DMS53 (cell line): ENCODE data around the gene MEPE.

Experiments
- DNase-seq: peaks from one replicate; lab custom pipeline; 2025; lab: John Stamatoyannopoulos, UW

Gene MEPE

GRCh38 chr4:87832669-87833068, at the start of gene MEPE:
Gene MEPE (plus strand): TSS chr4:87832969. CDS start chr4:87834715, 1,746 bp downstream.
- DNase-seq: no peak

- DNase-seq: no peak
Observed at GRCh38 chr4:87783781-87784180, 49.0 kb upstream of the MEPE start.

DNA sequence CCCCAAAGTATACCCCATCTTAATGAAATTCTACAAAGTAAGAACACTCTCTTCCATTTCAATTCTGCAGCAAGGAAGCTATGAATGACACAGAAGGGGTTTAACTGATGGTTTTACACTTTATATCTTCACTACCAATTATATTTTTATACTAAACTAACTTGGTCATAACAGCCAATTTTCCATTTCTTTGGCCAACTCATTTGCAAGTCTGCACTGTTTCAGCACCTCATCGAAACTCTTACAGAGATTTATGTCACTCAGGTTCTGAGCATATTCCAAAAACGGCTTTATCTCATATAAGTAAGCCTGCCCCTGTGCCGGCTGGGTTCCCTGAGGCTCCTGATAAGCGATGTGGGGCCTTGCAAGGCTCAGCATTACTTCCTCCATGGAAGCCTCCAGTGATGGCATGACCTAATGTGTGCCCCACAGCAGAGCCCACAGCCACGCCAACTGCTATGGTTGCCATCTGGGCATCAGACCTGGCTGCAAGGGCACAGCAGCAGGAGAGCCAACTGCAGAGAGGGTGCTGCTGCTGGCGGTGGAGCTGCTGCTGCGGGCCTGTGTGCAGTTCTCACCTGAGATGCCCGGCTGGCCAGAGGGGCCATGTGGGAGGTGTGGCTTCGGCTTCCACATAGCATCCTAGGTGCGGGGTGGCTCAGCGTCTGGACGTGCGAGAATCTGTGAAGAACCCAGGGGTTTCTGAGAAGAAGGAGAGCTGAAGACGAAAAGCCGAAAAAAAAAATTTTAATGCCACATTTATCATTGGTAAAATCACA, 46.8 kb upstream of the MEPE start:
- DNase-seq: no peak

DNA sequence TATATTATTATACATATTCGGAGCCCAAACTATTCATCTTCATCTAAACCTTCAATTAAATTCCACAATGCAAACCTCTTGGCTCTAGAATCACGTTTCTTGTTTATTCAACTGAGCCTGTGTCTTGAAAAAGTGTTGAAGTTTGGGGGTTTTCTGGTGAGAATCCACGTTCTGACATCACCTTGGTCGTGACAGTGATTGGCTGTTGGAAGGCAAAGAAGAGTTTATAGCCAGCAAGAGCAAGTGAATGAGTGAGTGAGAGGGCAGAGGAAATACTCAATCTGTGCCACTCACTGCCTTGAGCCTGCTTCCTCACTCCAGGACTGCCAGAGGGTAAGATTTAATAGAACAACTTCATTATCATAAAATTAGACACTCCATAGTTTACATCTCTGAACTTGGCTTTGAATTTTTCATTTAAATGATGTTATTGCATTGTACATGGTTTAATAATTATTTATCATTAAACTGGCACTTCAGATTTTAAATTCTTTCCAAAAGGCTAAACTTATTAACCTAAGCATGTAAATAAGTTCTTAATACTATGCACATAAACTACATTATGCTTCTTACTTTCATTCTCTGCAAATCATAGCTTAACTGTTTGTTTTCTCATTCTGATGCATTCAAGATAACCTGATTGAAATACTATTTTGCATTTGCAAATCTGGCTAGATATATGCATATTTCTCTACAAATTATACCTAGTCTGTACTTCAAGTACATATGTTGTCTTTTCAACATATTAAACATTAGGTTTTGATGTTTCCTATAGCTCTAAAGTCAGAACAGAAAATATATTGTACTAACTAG, 33.3 kb upstream of the MEPE start, which contains the start of gene IBSP:
Gene IBSP (plus strand): TSS at position 254 of the 813 bp plus-strand sequence. CDS start 2,808 bp downstream, outside the sequence.
- DNase-seq: no peak

- DNase-seq: no peak
Observed at GRCh38 chr4:87802858-87803257, 29.9 kb upstream of the MEPE start.

DNA sequence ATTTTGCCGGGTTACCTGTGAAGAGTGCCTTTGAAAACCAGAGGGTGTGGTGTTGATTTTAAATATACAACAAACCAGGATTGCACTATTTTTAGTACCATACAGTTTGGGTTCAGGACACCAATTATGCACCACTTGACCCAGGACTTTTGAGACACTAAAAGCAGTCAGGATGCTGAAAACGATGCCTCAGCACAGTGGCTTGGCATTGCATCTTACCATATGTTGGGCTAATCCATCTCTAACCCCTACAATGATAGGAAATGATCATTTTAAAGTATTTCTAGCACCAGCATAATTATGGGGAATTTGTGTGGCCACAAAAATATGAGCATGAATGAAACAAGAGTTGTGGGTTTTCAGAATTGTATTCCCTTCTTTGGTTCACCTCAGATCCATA, 29.3 kb upstream of the MEPE start:
- DNase-seq: no peak

DNA sequence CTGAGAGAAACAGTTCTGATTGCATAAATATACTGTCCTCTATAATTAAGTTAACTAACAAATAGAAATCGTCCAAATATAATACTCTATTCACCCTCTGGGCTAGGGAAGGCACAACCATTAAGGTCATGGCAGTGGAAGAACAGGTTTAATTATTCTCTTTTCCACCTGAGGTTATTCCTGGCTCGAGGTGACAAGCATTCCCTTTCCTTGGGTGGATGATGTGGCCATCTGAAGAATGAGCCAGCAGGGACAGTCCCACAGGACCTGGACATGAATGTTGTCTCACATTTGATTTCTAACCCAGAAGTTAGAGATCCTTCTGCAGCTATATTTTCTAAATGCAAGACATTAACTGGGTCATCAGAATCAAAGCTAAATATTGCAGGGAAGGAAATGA, 27.9 kb upstream of the MEPE start:
- DNase-seq: no peak

- no peak for DNase-seq
Observed at GRCh38 chr4:87805971-87806370, 26.8 kb upstream of the MEPE start.

GRCh38 chr4:87806520-87806919, 26.2 kb upstream of the MEPE start:
- no peak for DNase-seq

DNA sequence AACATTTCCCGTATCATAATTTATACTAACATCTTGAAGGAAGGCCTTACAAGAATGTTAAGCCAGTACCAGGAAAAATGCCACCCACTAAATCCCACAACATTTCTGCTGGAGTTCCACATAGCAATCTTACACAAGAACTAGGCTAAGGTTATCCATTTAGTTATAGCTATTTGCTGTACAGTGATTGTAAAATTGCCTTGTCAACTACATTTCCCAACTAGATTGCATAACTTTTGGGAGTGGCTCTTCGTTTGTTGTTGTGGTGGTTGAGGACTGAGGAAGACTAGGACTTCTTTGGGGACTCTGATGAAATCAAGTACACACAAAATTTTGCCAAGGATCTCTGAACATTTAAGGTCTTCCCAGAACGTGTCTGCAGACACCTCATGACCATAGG, 25.4 kb upstream of the MEPE start:
- no peak for DNase-seq

DNA sequence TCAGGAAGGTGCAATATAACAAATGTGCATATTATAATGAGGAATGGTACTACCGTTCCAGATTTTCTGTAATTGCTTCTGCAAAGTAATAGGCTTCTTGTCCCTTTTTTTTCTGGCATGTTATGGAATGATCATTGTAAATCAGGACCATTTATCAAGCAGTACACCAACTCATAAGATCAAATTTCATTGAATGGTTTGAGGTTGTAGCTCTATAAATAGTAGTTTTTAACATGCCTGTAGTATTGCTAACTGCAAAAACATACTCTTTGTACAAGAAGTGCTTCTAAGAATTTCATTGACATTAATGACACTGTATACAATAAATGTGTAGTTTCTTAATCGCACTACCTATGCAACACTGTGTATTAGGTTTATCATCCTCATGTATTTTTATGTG, 20.8 kb upstream of the MEPE start:
- DNase-seq: no peak

- DNase-seq: no peak
Observed at GRCh38 chr4:87819281-87819919, 13.4 kb upstream of the MEPE start.

GRCh38 chr4:87823200-87823599, 9.6 kb upstream of the MEPE start:
- DNase-seq: peak; percentile 51

DNA sequence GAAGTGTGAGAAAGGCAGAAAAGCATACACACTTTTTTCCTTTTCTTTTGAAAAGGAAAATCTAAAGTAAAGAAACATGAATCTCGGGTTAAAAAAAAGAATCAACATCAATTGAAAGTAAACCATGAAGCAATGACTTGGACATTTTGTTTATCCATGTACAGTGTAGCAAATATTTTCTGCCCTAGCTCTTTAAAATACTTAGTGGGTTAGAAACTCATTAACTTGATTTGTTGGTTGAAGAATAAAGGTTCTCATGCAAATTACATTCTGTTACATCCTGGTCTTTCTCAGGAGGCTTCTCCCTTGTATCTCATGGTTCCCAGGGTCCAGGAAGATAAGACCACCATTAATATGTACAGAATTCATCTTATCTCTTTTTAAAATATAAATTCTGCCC, 9.0 kb upstream of the MEPE start:
- peak; percentile 16 for DNase-seq

DNA sequence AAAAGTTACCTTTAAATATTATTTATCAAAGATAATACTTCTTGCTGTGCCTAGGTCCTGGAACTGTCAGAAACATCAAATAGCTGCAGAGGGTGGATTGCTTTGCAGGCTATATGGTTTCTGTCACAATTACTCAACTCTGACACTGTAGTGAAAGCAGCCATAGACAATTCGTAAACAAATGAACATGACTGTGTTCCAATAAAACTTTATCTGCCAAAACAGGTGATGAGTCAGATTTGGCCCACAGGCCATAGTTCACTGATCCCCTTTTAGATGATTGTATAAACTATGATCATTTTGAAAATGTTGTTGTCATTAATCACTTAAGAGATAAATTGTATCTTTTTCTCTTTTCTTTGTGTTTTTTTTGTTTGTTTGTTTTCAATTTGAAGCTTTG, 8.4 kb upstream of the MEPE start:
- DNase-seq: no peak

- no peak for DNase-seq
Observed at GRCh38 chr4:87834401-87834800, 1.6 kb downstream of the MEPE start.

- DNase-seq: no peak
Observed at GRCh38 chr4:87835197-87835596, 2.4 kb downstream of the MEPE start.

DNA sequence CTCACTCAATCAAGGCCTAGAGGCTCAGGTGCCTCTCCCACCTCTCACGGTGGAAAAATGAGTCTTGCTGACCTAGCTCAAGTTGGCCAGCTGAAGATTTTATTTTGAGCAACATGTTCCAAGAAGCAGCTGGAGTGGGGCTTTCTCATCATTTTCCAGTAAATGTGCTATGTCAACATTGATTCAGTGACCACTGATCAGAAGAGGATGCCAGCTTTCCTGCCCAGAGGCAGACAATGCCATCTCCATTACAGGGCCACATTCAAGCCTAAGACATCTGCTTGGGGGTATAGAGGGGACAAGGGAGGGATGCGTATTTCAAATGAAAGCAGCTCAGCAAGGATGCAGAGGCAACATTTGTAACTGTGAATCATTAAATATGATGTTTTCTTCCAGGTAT, 3.0 kb downstream of the MEPE start:
- DNase-seq: no peak

GRCh38 chr4:87838205-87838604, 5.4 kb downstream of the MEPE start:
- peak; percentile 14 for DNase-seq

GRCh38 chr4:87838890-87839591, 6.3 kb downstream of the MEPE start:
- peak; percentile 51 for DNase-seq

- no peak for DNase-seq
Observed at GRCh38 chr4:87839592-87839946, 6.8 kb downstream of the MEPE start.

DNA sequence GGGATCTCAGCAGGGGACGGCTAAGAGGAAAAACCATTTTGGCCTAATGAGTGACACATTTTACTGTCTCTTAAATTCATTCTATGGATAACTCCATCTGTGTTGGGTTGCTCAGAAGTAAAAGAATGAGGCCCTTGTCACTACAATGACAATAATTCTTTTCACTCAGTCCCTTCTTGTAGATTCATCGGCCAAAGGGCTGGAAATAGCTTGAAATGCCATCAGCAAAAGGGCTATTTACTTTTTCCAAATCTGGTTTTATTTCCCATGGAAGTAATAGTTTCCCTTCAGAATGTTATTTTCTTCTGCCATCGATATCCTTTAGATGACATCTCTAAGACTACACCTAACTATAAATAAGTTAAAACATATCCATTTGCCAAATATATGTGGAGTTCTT, 7.4 kb downstream of the MEPE start:
- DNase-seq: no peak
